Endothelial cell of umbilical vein (primary cell): ENCODE results near the gene ZNF528. TPM values are rescaled to one million over a fixed set of nuclear protein-coding genes. Genes with fewer than 3 reads are reported as not detected.

Experiments used
- BruUV-seq: library from RNA; stranded (reverse); fragments of 400-500 nt; replicated peaks from 2 replicates; lab custom pipeline; 2021; lab: Mats Ljungman, UMichigan
- CTCF ChIA-PET: fragments of 300-600, 350-600 bp; sonication (Branson Sonifier 250); formaldehyde crosslinking; loops from one replicate; lab custom pipeline; 2021; ENCODE audit warnings: antibody characterized with exemption, inconsistent platforms; lab: Charles Lee
- POLR2A ChIA-PET: fragments of 300-600, 350-600 bp; sonication (Branson Sonifier 250); formaldehyde crosslinking; loops from one replicate; lab custom pipeline; 2021; ENCODE audit warnings: antibody characterized with exemption, inconsistent platforms; lab: Charles Lee
- DNase-seq: peaks from one replicate; pipeline ENCODE4 v3.0.0-alpha.2; 2011; ENCODE audit warnings: low read depth, low spot score
- FAIRE-seq: peaks from 2 replicates; lab custom pipeline; 2011; peaks lifted over from hg19 to GRCh38; lab: Jason Lieb, UNC
- H2AFZ ChIP-seq: 2 replicates; pipeline ENCODE4 v1.6.0; 2012; ENCODE audit warnings: low read depth, low read length, control low read depth, inconsistent platforms
- H3K27ac ChIP-seq: 2 replicates; pipeline ENCODE4 v1.5.1; 2011; ENCODE audit warnings: low read depth, mild to moderate bottlenecking, control low read depth, low read length, moderate library complexity; ENCODE audit not compliant: insufficient read depth
- H3K27me3 ChIP-seq, 2 experiments: 2 replicates each; pipeline versions ENCODE4 v1.6.0 to v1.6.1; 2011; ENCODE audit warnings: low read length in 2 of 2, mixed read lengths in 1 of 2; ENCODE audit not compliant: control insufficient read depth in 2 of 2, insufficient read depth in 2 of 2
- H3K36me3 ChIP-seq, 2 experiments: 2 replicates in 1 of 2; 3 replicates in 1 of 2; pipeline ENCODE4 v1.5.1; 2011; ENCODE audit warnings: low read length in 2 of 2, mild to moderate bottlenecking in 1 of 2, moderate library complexity in 1 of 2; ENCODE audit not compliant: control insufficient read depth in 2 of 2, insufficient read depth in 2 of 2; ENCODE audit errors: extremely low read depth in 1 of 2
- H3K4me1 ChIP-seq: 3 replicates; pipeline ENCODE4 v1.5.1; 2011; ENCODE audit warnings: mild to moderate bottlenecking, low read length; ENCODE audit not compliant: control insufficient read depth, insufficient read depth; ENCODE audit errors: extremely low read depth
- H3K4me2 ChIP-seq: 2 replicates; pipeline ENCODE4 v1.6.1; 2011; ENCODE audit warnings: low read length, control low read depth, mixed read lengths; ENCODE audit not compliant: insufficient read depth
- H3K4me3 ChIP-seq, 3 experiments: fragments of 200-600 bp in 1 of 3; sonication (generic), shearing (Covaris generic) in 1 of 3; replicated peaks in 1 of 3; 2 replicates each; pipeline ENCODE4 v1.5.1; 2011 to 2016; ENCODE audit warnings: control low read depth in 3 of 3, low read length in 3 of 3, mild to moderate bottlenecking in 2 of 3, inconsistent platforms in 1 of 3, low read depth in 1 of 3, moderate library complexity in 1 of 3; ENCODE audit not compliant: insufficient read depth in 1 of 3
- H3K79me2 ChIP-seq: 2 replicates; pipeline ENCODE4 v1.6.0; 2012; ENCODE audit warnings: low read length, inconsistent platforms; ENCODE audit not compliant: control insufficient read depth, insufficient read depth
- H3K9ac ChIP-seq: replicated peaks from 2 replicates; pipeline ENCODE3; 2011; ENCODE audit warnings: low read length, control low read depth; ENCODE audit not compliant: insufficient read depth; ENCODE audit errors: extremely low read depth
- H3K9me1 ChIP-seq: replicated peaks from 3 replicates; pipeline ENCODE4 v1.6.0; 2011; ENCODE audit warnings: mild to moderate bottlenecking, low read length; ENCODE audit not compliant: control insufficient read depth, insufficient read depth; ENCODE audit errors: extremely low read depth
- H3K9me3 ChIP-seq: replicated peaks from 2 replicates; pipeline ENCODE4 v1.5.1; 2012; ENCODE audit warnings: low read length, inconsistent platforms; ENCODE audit not compliant: control insufficient read depth, insufficient read depth
- H4K20me1 ChIP-seq: replicated peaks from 2 replicates; pipeline ENCODE3; 2011; ENCODE audit warnings: mild to moderate bottlenecking, low read length; ENCODE audit not compliant: control insufficient read depth, insufficient read depth; ENCODE audit errors: extremely low read depth
- EZH2 ChIP-seq: IDR thresholded peaks from 2 replicates; pipeline ENCODE4 v1.6.1; 2012; ENCODE audit warnings: borderline replicate concordance, low read depth, mild to moderate bottlenecking, moderate library complexity, low read length, inconsistent platforms; ENCODE audit not compliant: severe bottlenecking
- FOS ChIP-seq: IDR thresholded peaks from 2 replicates; pipeline ENCODE4 v1.6.1; 2011; ENCODE audit warnings: mild to moderate bottlenecking, low read length, moderate library complexity, borderline replicate concordance; ENCODE audit not compliant: insufficient read depth
- GATA2 ChIP-seq: IDR thresholded peaks from 2 replicates; pipeline ENCODE4 v1.7.0; 2011; ENCODE audit warnings: low read depth, mild to moderate bottlenecking, moderate library complexity, mixed read lengths, low read length; ENCODE audit not compliant: insufficient read length, insufficient read depth
- JUN ChIP-seq: IDR thresholded peaks from 2 replicates; pipeline ENCODE4 v1.6.1; 2011; ENCODE audit warnings: borderline replicate concordance, low read depth; ENCODE audit not compliant: insufficient read length, insufficient read depth
- MAX ChIP-seq: IDR thresholded peaks from 2 replicates; pipeline ENCODE4 v1.6.1; 2011; ENCODE audit not compliant: insufficient read depth, insufficient read length
- MYC ChIP-seq: IDR thresholded peaks from one replicate; pipeline ENCODE4 v1.6.1; 2011; ENCODE audit warnings: mild to moderate bottlenecking, low read depth, low read length
- POLR2A ChIP-seq: IDR thresholded peaks from 2 replicates; pipeline ENCODE4 v1.6.1; 2012; ENCODE audit warnings: low read depth, mild to moderate bottlenecking, control low read depth, low read length
- POLR2AphosphoS5 ChIP-seq: IDR thresholded peaks from 2 replicates; pipeline ENCODE4 v1.6.1; 2012; ENCODE audit warnings: low read depth, mild to moderate bottlenecking, control low read depth, low read length, moderate library complexity; ENCODE audit not compliant: insufficient read depth
- dilution Hi-C: fragments of 300-500 bp; cut with MboI; formaldehyde crosslinking; loops from one replicate; pipeline ENCODE4 v1.15.0; 2019; ENCODE audit warnings: low sequenced_read_pairs; ENCODE audit not compliant: extremely low pct_ligation_motif_present
- intact Hi-C: fragments of 100-400 bp; cut with micrococcal nuclease; formaldehyde crosslinking; loops from one replicate; pipeline ENCODE4 v1.10.0; 2022
- polyA plus RNA-seq, 4 experiments: library from polyadenylated mRNA; depleted of rRNA in 3 of 4; stranded (reverse) in 3 of 4; unstranded in 1 of 4; fragments of >200 nt; gene quantifications; 2 replicates each; pipeline versions ENCODE4 v1.2.1 to v1.2.3, GENCODE V29; 2011 to 2012; ENCODE audit warnings: missing spikeins in 1 of 4
- total RNA-seq: library from RNA; stranded (reverse); gene quantifications from 2 replicates; pipeline ENCODE4 v1.2.3, GENCODE V29; 2021
- TF ChIP-seq, protein P1 (sequence below), 2 donors: IDR thresholded peaks; 1 replicate in 1 of 2; 2 replicates in 1 of 2; pipeline ENCODE4 v1.5.1; 2011; ENCODE audit warnings: low read length in 2 of 2, mild to moderate bottlenecking in 2 of 2, moderate library complexity in 2 of 2, control low read depth in 1 of 2, inconsistent platforms in 1 of 2, low read depth in 1 of 2; ENCODE audit not compliant: insufficient read depth in 1 of 2; ENCODE audit errors: extremely low read depth in 1 of 2

ZNF528 gene
- total and polyA plus RNA-seq, 2 donors (not counting 3 experiments of a cell fraction or from before 2014, with no cell fraction given) = 6.2 to 16.1 TPM

DNA sequence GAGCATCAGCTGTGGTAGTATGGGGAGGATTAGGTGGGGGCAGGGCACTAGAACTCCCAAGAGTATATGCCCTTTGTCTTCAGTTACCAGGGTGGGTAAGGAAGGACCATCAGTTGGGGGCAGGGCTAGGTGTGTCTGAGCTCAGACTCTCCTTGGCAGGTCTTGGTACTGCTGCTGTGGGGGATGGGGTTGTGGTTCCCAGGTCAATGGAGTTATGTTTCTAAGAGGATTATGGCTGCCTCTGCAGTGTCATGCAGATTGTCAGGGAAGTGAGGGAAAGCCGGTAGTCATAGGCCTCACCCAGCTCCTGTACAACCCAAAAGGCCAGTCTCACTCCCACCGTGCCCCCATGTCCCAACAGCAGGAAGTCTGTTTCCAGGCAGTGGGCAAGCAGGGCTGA lies 46.9 kb downstream of the ZNF528 start:
- Histone ChIP-seq H3K9me3 (no peaks in the 10 kb centered on the region), H3K4me3 (no peak overlapping the region), H3K9me1 (no peaks in the 10 kb centered on the region), H3K36me3 (no peaks in the 10 kb centered on the region), H3K9ac (no peak overlapping the region), H3K4me1 (no peaks in the 10 kb centered on the region), H3K4me2 (no peak overlapping the region), H4K20me1 (no peaks in the 10 kb centered on the region), H2AFZ (no peak overlapping the region), H3K27ac (no peak overlapping the region), H3K27me3 (no peaks in the 10 kb centered on the region), H3K79me2 (no peaks in the 10 kb centered on the region)
- BruUV-seq = no TSS peak
- TF ChIP-seq MAX (no peak), GATA2 (no peak), EZH2 (no peak), POLR2A (no peak), POLR2AphosphoS5 (no peak), FOS (no peak), MYC (no peak), JUN (no peak)
- TF ChIP-seq, protein P1, sequence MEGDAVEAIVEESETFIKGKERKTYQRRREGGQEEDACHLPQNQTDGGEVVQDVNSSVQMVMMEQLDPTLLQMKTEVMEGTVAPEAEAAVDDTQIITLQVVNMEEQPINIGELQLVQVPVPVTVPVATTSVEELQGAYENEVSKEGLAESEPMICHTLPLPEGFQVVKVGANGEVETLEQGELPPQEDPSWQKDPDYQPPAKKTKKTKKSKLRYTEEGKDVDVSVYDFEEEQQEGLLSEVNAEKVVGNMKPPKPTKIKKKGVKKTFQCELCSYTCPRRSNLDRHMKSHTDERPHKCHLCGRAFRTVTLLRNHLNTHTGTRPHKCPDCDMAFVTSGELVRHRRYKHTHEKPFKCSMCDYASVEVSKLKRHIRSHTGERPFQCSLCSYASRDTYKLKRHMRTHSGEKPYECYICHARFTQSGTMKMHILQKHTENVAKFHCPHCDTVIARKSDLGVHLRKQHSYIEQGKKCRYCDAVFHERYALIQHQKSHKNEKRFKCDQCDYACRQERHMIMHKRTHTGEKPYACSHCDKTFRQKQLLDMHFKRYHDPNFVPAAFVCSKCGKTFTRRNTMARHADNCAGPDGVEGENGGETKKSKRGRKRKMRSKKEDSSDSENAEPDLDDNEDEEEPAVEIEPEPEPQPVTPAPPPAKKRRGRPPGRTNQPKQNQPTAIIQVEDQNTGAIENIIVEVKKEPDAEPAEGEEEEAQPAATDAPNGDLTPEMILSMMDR (IDR thresholded peaks at IDR 0.05; ENCODE audit: extremely low read depth in 1 of 2, insufficient read depth in 1 of 2, low read depth in 1 of 2, low read length in 2 of 2) = no peak
- ChIA-PET POLR2A (no interaction called here), CTCF (no interaction called here)
- FAIRE-seq (no peak), DNase-seq (no peak)
- intact Hi-C loops (no loop called here), dilution Hi-C loops (no loop called here)
